Endothelial cell of umbilical vein (primary cell): ENCODE data around the gene GRID1. TPM values are rescaled to one million over a fixed set of nuclear protein-coding genes. Genes with fewer than 3 reads are reported as not detected.

Experiments
- BruUV-seq: library from RNA; stranded (reverse); fragments of 400-500 nt; replicated peaks from 2 replicates; lab custom pipeline; 2021; lab: Mats Ljungman, UMichigan
- CTCF ChIA-PET: fragments of 300-600, 350-600 bp; sonication (Branson Sonifier 250); formaldehyde crosslinking; loops from one replicate; lab custom pipeline; 2021; ENCODE audit warnings: antibody characterized with exemption, inconsistent platforms; lab: Charles Lee
- POLR2A ChIA-PET: fragments of 300-600, 350-600 bp; sonication (Branson Sonifier 250); formaldehyde crosslinking; loops from one replicate; lab custom pipeline; 2021; ENCODE audit warnings: antibody characterized with exemption, inconsistent platforms; lab: Charles Lee
- DNase-seq: peaks from one replicate; pipeline ENCODE4 v3.0.0-alpha.2; 2011; ENCODE audit warnings: low read depth, low spot score
- FAIRE-seq: peaks from 2 replicates; lab custom pipeline; 2011; peaks lifted over from hg19 to GRCh38; lab: Jason Lieb, UNC
- H2AFZ ChIP-seq: 2 replicates; pipeline ENCODE4 v1.6.0; 2012; ENCODE audit warnings: low read depth, low read length, control low read depth, inconsistent platforms
- H3K27ac ChIP-seq: 2 replicates; pipeline ENCODE4 v1.5.1; 2011; ENCODE audit warnings: low read depth, mild to moderate bottlenecking, control low read depth, low read length, moderate library complexity; ENCODE audit not compliant: insufficient read depth
- H3K27me3 ChIP-seq, 2 experiments: 2 replicates each; pipeline versions ENCODE4 v1.6.0 to v1.6.1; 2011; ENCODE audit warnings: low read length in 2 of 2, mixed read lengths in 1 of 2; ENCODE audit not compliant: control insufficient read depth in 2 of 2, insufficient read depth in 2 of 2
- H3K36me3 ChIP-seq, 2 experiments: 2 replicates in 1 of 2; 3 replicates in 1 of 2; pipeline ENCODE4 v1.5.1; 2011; ENCODE audit warnings: low read length in 2 of 2, mild to moderate bottlenecking in 1 of 2, moderate library complexity in 1 of 2; ENCODE audit not compliant: control insufficient read depth in 2 of 2, insufficient read depth in 2 of 2; ENCODE audit errors: extremely low read depth in 1 of 2
- H3K4me1 ChIP-seq: 3 replicates; pipeline ENCODE4 v1.5.1; 2011; ENCODE audit warnings: mild to moderate bottlenecking, low read length; ENCODE audit not compliant: control insufficient read depth, insufficient read depth; ENCODE audit errors: extremely low read depth
- H3K4me2 ChIP-seq: 2 replicates; pipeline ENCODE4 v1.6.1; 2011; ENCODE audit warnings: low read length, control low read depth, mixed read lengths; ENCODE audit not compliant: insufficient read depth
- H3K4me3 ChIP-seq, 3 experiments: fragments of 200-600 bp in 1 of 3; sonication (generic), shearing (Covaris generic) in 1 of 3; replicated peaks in 1 of 3; 2 replicates each; pipeline ENCODE4 v1.5.1; 2011 to 2016; ENCODE audit warnings: control low read depth in 3 of 3, low read length in 3 of 3, mild to moderate bottlenecking in 2 of 3, inconsistent platforms in 1 of 3, low read depth in 1 of 3, moderate library complexity in 1 of 3; ENCODE audit not compliant: insufficient read depth in 1 of 3
- H3K79me2 ChIP-seq: 2 replicates; pipeline ENCODE4 v1.6.0; 2012; ENCODE audit warnings: low read length, inconsistent platforms; ENCODE audit not compliant: control insufficient read depth, insufficient read depth
- H3K9ac ChIP-seq: replicated peaks from 2 replicates; pipeline ENCODE3; 2011; ENCODE audit warnings: low read length, control low read depth; ENCODE audit not compliant: insufficient read depth; ENCODE audit errors: extremely low read depth
- H3K9me1 ChIP-seq: replicated peaks from 3 replicates; pipeline ENCODE4 v1.6.0; 2011; ENCODE audit warnings: mild to moderate bottlenecking, low read length; ENCODE audit not compliant: control insufficient read depth, insufficient read depth; ENCODE audit errors: extremely low read depth
- H3K9me3 ChIP-seq: replicated peaks from 2 replicates; pipeline ENCODE4 v1.5.1; 2012; ENCODE audit warnings: low read length, inconsistent platforms; ENCODE audit not compliant: control insufficient read depth, insufficient read depth
- H4K20me1 ChIP-seq: replicated peaks from 2 replicates; pipeline ENCODE3; 2011; ENCODE audit warnings: mild to moderate bottlenecking, low read length; ENCODE audit not compliant: control insufficient read depth, insufficient read depth; ENCODE audit errors: extremely low read depth
- CTCF ChIP-seq, 2 donors: IDR thresholded peaks; 1 replicate in 1 of 2; 2 replicates in 1 of 2; pipeline ENCODE4 v1.5.1; 2011; ENCODE audit warnings: low read length in 2 of 2, mild to moderate bottlenecking in 2 of 2, moderate library complexity in 2 of 2, control low read depth in 1 of 2, inconsistent platforms in 1 of 2, low read depth in 1 of 2; ENCODE audit not compliant: insufficient read depth in 1 of 2; ENCODE audit errors: extremely low read depth in 1 of 2
- EZH2 ChIP-seq: IDR thresholded peaks from 2 replicates; pipeline ENCODE4 v1.6.1; 2012; ENCODE audit warnings: borderline replicate concordance, low read depth, mild to moderate bottlenecking, moderate library complexity, low read length, inconsistent platforms; ENCODE audit not compliant: severe bottlenecking
- FOS ChIP-seq: IDR thresholded peaks from 2 replicates; pipeline ENCODE4 v1.6.1; 2011; ENCODE audit warnings: mild to moderate bottlenecking, low read length, moderate library complexity, borderline replicate concordance; ENCODE audit not compliant: insufficient read depth
- GATA2 ChIP-seq: IDR thresholded peaks from 2 replicates; pipeline ENCODE4 v1.7.0; 2011; ENCODE audit warnings: low read depth, mild to moderate bottlenecking, moderate library complexity, mixed read lengths, low read length; ENCODE audit not compliant: insufficient read length, insufficient read depth
- JUN ChIP-seq: IDR thresholded peaks from 2 replicates; pipeline ENCODE4 v1.6.1; 2011; ENCODE audit warnings: borderline replicate concordance, low read depth; ENCODE audit not compliant: insufficient read length, insufficient read depth
- MAX ChIP-seq: IDR thresholded peaks from 2 replicates; pipeline ENCODE4 v1.6.1; 2011; ENCODE audit not compliant: insufficient read depth, insufficient read length
- MYC ChIP-seq: IDR thresholded peaks from one replicate; pipeline ENCODE4 v1.6.1; 2011; ENCODE audit warnings: mild to moderate bottlenecking, low read depth, low read length
- POLR2A ChIP-seq: IDR thresholded peaks from 2 replicates; pipeline ENCODE4 v1.6.1; 2012; ENCODE audit warnings: low read depth, mild to moderate bottlenecking, control low read depth, low read length
- POLR2AphosphoS5 ChIP-seq: IDR thresholded peaks from 2 replicates; pipeline ENCODE4 v1.6.1; 2012; ENCODE audit warnings: low read depth, mild to moderate bottlenecking, control low read depth, low read length, moderate library complexity; ENCODE audit not compliant: insufficient read depth
- dilution Hi-C: fragments of 300-500 bp; cut with MboI; formaldehyde crosslinking; loops from one replicate; pipeline ENCODE4 v1.15.0; 2019; ENCODE audit warnings: low sequenced_read_pairs; ENCODE audit not compliant: extremely low pct_ligation_motif_present
- intact Hi-C: fragments of 100-400 bp; cut with micrococcal nuclease; formaldehyde crosslinking; loops from one replicate; pipeline ENCODE4 v1.10.0; 2022
- polyA plus RNA-seq, 4 experiments: library from polyadenylated mRNA; depleted of rRNA in 3 of 4; stranded (reverse) in 3 of 4; unstranded in 1 of 4; fragments of >200 nt; gene quantifications; 2 replicates each; pipeline versions ENCODE4 v1.2.1 to v1.2.3, GENCODE V29; 2011 to 2012; ENCODE audit warnings: missing spikeins in 1 of 4
- total RNA-seq: library from RNA; stranded (reverse); gene quantifications from 2 replicates; pipeline ENCODE4 v1.2.3, GENCODE V29; 2021

Gene GRID1
- total and polyA plus RNA-seq, 2 donors (not counting 3 experiments of a cell fraction or from before 2014, with no cell fraction given): not detected

- Histone ChIP-seq H3K4me3 (no peak overlapping the region), H3K27ac (no peak overlapping the region), H3K27me3 (no peaks in the 10 kb centered on the region), H3K4me2 (no peak overlapping the region), H3K9ac (no peak overlapping the region), H3K9me1 (no peaks in the 10 kb centered on the region), H3K79me2 (no peaks in the 10 kb centered on the region), H2AFZ (no peak overlapping the region), H3K4me1 (no peaks in the 10 kb centered on the region), H3K36me3 (no peaks in the 10 kb centered on the region), H3K9me3 (no peaks in the 10 kb centered on the region), H4K20me1 (no peaks in the 10 kb centered on the region)
- ChIA-PET CTCF (no interaction called here), POLR2A (no interaction called here)
- dilution Hi-C loops (no loop called here), intact Hi-C loops (no loop called here)
- DNase-seq (no peak), FAIRE-seq (no peak)
- no TSS peak for BruUV-seq
- TF ChIP-seq GATA2: no peak
- no peak for TF ChIP-seq EZH2
- TF ChIP-seq JUN: no peak
- TF ChIP-seq POLR2A: no peak
- no peak for TF ChIP-seq POLR2AphosphoS5
- TF ChIP-seq MYC: no peak
- TF ChIP-seq FOS: no peak
- TF ChIP-seq CTCF (IDR thresholded peaks at IDR 0.05; ENCODE audit: extremely low read depth in 1 of 2, insufficient read depth in 1 of 2, low read depth in 1 of 2, low read length in 2 of 2): no peak
- no peak for TF ChIP-seq MAX
These were observed 752.0 kb downstream of the GRID1 start for GRCh38 chr10:85614566-85614965.
